GM12892 (cell line): ENCODE results near the gene PLCE1.

Experiments
- DNase-seq: peaks from one replicate; pipeline ENCODE4 v3.0.0; 2011; ENCODE audit not compliant: insufficient read length
- FAIRE-seq: peaks from 2 replicates; lab custom pipeline; 2011; peaks lifted over from hg19 to GRCh38; lab: Jason Lieb, UNC
- POLR2A ChIP-seq: IDR thresholded peaks from 2 replicates; pipeline ENCODE4 v1.6.1; 2011; ENCODE audit warnings: low read depth, low read length, control low read depth
- POLR2AphosphoS5 ChIP-seq: IDR thresholded peaks from 2 replicates; pipeline ENCODE4 v1.6.1; 2011; ENCODE audit warnings: low read depth, low read length, control low read depth
- TAF1 ChIP-seq: IDR thresholded peaks from 2 replicates; pipeline ENCODE4 v1.6.1; 2011; ENCODE audit warnings: low read depth, mild to moderate bottlenecking, control low read depth, low read length, borderline replicate concordance

The PLCE1 gene

DNA sequence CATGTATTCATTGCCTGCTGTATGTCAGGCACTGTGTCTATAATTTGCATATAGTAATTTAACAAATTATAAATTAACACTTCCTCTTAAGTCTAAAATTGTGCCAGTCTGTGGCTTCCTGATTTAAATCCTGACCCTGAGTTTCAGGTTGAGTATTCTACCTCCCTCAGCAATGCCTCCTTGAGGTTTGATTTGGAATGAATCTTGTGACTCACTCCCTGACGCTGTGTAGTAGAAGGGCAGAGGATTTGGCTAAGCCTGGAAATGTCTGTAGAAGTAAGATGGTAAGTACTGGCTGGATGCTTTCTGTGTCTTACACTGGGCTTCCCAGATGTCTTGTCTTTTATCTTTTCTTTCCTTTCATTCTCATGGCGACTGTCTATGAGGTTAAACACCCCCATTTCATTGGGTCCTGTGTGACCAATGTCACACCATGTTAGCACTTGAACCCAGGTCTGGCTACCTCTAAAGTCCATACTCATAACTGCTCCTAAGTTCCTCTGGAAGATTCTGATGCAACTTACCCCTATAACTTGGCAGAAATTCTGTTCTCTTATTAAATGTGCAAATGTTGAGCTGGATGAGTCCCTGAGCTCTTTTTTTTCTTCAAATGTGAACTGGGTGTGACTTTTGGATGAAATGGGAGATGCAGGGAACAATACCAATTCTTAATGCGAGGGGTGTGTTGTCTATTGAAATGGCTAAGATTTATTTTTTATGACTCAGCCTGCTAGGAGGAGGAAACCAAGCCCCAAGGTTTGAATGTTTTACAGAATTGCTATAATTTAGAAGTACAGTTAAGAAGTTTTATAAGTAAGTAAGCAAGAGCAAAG, 48.5 kb downstream of the PLCE1 start:
- FAIRE-seq (no peak), DNase-seq (no peak)
- no peak for TF ChIP-seq POLR2AphosphoS5
- no peak for TF ChIP-seq TAF1
- TF ChIP-seq POLR2A = no peak

DNA sequence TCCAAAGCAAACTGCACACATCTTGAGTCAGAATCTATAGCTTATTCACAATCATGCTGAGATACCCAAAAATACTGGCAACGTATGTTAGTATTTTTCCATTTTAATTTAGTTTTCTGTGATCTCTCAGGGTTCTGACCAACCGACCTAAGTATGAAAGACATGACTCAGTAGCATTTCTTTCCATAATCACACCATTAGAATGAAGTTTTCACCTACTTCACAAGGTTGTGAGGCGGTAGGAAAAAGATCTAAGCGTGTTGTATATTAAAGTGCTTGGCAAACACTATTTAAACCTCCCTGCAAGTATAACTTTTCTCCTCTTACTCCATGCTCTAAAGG, 49.1 kb downstream of the PLCE1 start:
- no peak for DNase-seq
- no peak for TF ChIP-seq TAF1
- no peak for TF ChIP-seq POLR2A
- TF ChIP-seq POLR2AphosphoS5 = no peak
- no peak for FAIRE-seq
